ENCODE measurements around the gene CXCR5. TPM values are rescaled to one million over a fixed set of nuclear protein-coding genes. Genes with fewer than 3 reads are reported as not detected.

Gene CXCR5
- total RNA-seq, 1 donor from 2014 or later = 0.09 TPM

DNA sequence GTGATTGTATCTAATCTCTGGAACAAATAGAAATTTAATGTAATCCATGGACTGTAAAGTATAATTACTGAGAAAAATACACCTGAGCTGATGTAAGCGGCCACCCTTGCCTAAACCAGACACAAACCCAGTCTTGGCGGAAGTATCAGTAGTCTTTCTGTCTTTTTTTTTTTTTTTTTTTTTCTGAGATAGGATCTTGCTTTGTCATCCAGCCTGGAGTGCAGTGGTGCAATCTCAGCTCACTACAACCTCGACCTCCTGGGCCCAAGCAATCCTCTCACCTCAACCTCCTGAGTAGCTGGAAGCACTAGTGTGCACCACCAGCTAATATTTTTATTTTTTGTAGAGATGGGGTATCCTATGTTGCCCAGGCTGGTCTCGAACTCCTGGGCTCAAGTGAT lies 5.5 kb upstream of the CXCR5 start:
- H3K27ac ChIP-seq = no peak overlapping the region
- ATAC-seq = no peak
- no peak overlapping the region for H3K4me3 ChIP-seq
- intact Hi-C loops (cut with DNase I) = no loop called here
- no peaks in the 10 kb centered on the region for H3K36me3 ChIP-seq
- no peaks in the 10 kb centered on the region for H3K9me3 ChIP-seq
- TF ChIP-seq, protein P1, sequence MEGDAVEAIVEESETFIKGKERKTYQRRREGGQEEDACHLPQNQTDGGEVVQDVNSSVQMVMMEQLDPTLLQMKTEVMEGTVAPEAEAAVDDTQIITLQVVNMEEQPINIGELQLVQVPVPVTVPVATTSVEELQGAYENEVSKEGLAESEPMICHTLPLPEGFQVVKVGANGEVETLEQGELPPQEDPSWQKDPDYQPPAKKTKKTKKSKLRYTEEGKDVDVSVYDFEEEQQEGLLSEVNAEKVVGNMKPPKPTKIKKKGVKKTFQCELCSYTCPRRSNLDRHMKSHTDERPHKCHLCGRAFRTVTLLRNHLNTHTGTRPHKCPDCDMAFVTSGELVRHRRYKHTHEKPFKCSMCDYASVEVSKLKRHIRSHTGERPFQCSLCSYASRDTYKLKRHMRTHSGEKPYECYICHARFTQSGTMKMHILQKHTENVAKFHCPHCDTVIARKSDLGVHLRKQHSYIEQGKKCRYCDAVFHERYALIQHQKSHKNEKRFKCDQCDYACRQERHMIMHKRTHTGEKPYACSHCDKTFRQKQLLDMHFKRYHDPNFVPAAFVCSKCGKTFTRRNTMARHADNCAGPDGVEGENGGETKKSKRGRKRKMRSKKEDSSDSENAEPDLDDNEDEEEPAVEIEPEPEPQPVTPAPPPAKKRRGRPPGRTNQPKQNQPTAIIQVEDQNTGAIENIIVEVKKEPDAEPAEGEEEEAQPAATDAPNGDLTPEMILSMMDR (IDR thresholded peaks at IDR 0.05) = no peak
- no peaks in the 10 kb centered on the region for H3K27me3 ChIP-seq (ENCODE audit: low read depth)
- peaks cover 15% of the 10 kb centered on the region for H3K4me1 ChIP-seq
- no peak for DNase-seq

DNA sequence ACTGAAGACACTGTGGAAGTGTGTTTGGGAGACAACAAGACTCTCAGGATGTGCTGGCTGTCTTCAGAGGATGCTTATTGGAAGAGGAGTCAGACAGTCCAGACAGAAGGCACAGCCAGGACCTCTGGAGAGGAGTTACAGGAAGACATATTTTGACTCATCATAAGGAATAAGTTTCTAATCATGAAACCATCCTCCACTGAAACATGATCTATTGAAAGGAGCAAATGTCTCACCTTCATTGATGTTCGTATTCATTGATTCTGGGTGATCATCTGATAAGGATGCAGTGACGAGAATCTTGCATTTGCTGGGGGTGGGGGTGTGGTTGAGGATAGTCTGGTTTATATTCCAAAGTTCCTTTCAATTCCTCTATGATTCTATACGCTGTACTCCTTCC lies 2.5 kb upstream of the CXCR5 start:
- H3K4me1 ChIP-seq = peaks cover 15% of the 10 kb centered on the region
- H3K27me3 ChIP-seq (ENCODE audit: low read depth) = no peaks in the 10 kb centered on the region
- H3K36me3 ChIP-seq = no peaks in the 10 kb centered on the region
- intact Hi-C loops (cut with DNase I) = no loop called here
- no peak overlapping the region for H3K4me3 ChIP-seq
- no peak for DNase-seq
- TF ChIP-seq, protein P1 (IDR thresholded peaks at IDR 0.05) = no peak
- H3K27ac ChIP-seq = no peak overlapping the region
- no peak for ATAC-seq
- no peaks in the 10 kb centered on the region for H3K9me3 ChIP-seq

DNA sequence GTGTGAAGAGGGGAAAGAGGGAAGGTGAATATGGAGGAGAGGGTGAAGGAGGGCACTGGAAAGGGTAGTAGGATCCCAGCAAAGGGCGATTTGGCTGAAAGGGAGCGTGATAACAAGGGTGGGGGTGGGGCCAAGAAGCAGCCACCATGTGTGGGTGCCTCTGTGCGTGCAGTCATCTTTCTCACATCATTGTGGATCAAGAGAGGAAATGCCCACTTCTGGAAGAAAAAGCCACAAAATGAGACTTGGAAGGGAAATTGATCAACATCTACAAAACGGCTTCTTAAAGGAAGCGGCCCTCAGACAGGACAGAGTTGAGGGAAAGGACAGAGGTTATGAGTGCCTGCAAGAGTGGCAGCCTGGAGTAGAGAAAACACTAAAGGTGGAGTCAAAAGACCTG lies 1.2 kb upstream of the CXCR5 start:
- intact Hi-C loops (cut with DNase I) = no loop called here
- no peaks in the 10 kb centered on the region for H3K9me3 ChIP-seq
- peaks cover 3% of the 10 kb centered on the region for H3K4me1 ChIP-seq
- H3K36me3 ChIP-seq = no peaks in the 10 kb centered on the region
- no peaks in the 10 kb centered on the region for H3K27me3 ChIP-seq (ENCODE audit: low read depth)
- no peak for ATAC-seq
- DNase-seq = no peak
- TF ChIP-seq, protein P1 (IDR thresholded peaks at IDR 0.05) = no peak
- no peak overlapping the region for H3K27ac ChIP-seq
- H3K4me3 ChIP-seq = no peak overlapping the region

DNA sequence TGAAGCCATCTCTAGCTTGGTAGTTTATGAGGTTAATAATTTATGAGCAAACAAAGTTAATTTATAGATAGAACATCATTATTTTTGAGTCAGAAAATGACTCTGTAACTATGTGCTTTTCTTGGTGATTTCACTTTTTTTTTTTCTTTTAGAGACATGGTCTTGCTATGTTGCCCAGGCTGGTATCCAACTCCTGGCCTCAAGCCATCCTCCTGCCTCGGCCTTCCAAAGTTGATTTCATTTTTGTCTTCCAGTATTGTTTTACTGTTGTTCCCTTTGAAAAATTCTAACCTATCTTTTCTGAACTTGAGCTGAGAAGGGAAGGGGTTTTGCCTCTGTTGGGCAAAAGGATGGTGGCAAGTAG lies 706 bp upstream of the CXCR5 start:
- intact Hi-C loops (cut with DNase I) = no loop called here
- TF ChIP-seq, protein P1 (IDR thresholded peaks at IDR 0.05) = no peak
- H3K9me3 ChIP-seq = no peaks in the 10 kb centered on the region
- H3K27ac ChIP-seq = no peak overlapping the region
- H3K4me3 ChIP-seq = no peak overlapping the region
- peaks cover 6% of the 10 kb centered on the region for H3K4me1 ChIP-seq
- H3K27me3 ChIP-seq (ENCODE audit: low read depth) = no peaks in the 10 kb centered on the region
- ATAC-seq (no peak), DNase-seq (no peak)
- H3K36me3 ChIP-seq = no peaks in the 10 kb centered on the region

DNA sequence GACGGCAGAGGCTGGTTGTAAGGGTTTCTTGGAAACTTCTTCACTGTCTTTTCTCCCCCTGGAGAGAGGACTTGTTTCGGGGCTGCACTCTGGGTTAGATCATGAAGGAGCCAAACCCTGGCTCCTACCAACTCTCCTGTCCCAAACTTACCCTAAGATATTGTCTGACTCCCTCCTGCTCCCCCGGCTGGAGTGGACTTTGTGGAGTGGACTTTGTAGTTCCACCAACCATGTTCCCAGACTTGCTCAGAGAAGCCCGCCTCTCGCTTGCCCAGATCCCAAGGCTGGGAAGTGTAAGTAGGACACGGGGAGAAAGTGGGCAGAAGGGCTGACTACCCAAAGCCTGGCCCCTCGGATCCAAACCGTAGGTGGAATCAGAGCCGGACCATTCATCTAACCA lies 1.2 kb downstream of the CXCR5 start:
- Histone ChIP-seq H3K4me3 (no peak overlapping the region), H3K27ac (no peak overlapping the region)

More for the DNA sequence above, 1.2 kb downstream of the CXCR5 start:
- H3K4me1 ChIP-seq = peaks cover 12% of the 10 kb centered on the region
- DNase-seq (no peak), ATAC-seq (no peak)
- TF ChIP-seq, protein P1 (IDR thresholded peaks at IDR 0.05) = no peak
- H3K36me3 ChIP-seq = no peaks in the 10 kb centered on the region
- H3K27me3 ChIP-seq (ENCODE audit: low read depth) = no peaks in the 10 kb centered on the region
- H3K9me3 ChIP-seq = no peaks in the 10 kb centered on the region
- intact Hi-C loops (cut with DNase I) = no loop called here
